AG04450 (cell line): Measurements from ENCODE around the gene CHML. TPM values are rescaled to one million over a fixed set of nuclear protein-coding genes. Genes with fewer than 3 reads are reported as not detected.
"Not testable (repeated sequence)": the region's sequence is repeated elsewhere in the genome, so short reads cannot be mapped to it uniquely, and the experiment has no call there.

Experiments
- CTCF ChIA-PET: fragments of 300-600, 350-600 bp; formaldehyde crosslinking; extraction: SDS; loops from one replicate; lab custom pipeline; 2022; ENCODE audit warnings: antibody characterized with exemption, inconsistent platforms; lab: Charles Lee
- POLR2A ChIA-PET: fragments of 350-600 bp; formaldehyde crosslinking; extraction: SDS; loops from one replicate; lab custom pipeline; 2021; ENCODE audit warnings: antibody characterized with exemption, inconsistent platforms; lab: Yijun Ruan, JAX
- DNase-seq: peaks from one replicate; pipeline ENCODE4 v3.0.0-alpha.2; 2011; ENCODE audit warnings: low read depth, low spot score
- H3K27ac ChIP-seq: one replicate; pipeline ENCODE4 v1.5.1; 2012; ENCODE audit warnings: low read depth, low read length, control low read depth
- H3K27me3 ChIP-seq: one replicate; pipeline ENCODE4 v1.6.0; 2012; ENCODE audit warnings: low read length; ENCODE audit not compliant: control insufficient read depth, insufficient read depth
- H3K4me3 ChIP-seq: 2 replicates; pipeline ENCODE4 v1.5.1; 2011; ENCODE audit warnings: mild to moderate bottlenecking, low read depth, low read length, control low read depth
- H3K9me3 ChIP-seq: 2 replicates; pipeline ENCODE4 v1.5.1; 2012; ENCODE audit warnings: low read length; ENCODE audit not compliant: control insufficient read depth, insufficient read depth
- CTCF ChIP-seq: IDR thresholded peaks from 2 replicates; pipeline ENCODE4 v1.5.1; 2011; ENCODE audit warnings: low read depth, low read length, control low read depth, inconsistent platforms
- polyA plus RNA-seq: library from polyadenylated mRNA; depleted of rRNA; stranded (reverse); fragments of >200 nt; gene quantifications from 2 replicates; pipeline ENCODE4 v1.2.3, GENCODE V29; 2011

CHML gene
- polyA plus RNA-seq, 1 experiment = 17.1 TPM

- DNase-seq = no peak
- ChIA-PET CTCF (interaction anchor here (0.6 kb wide), 1 partner anchor 116 kb away, joined by 3 read pairs; no protein-coding TSS in a partner anchor), POLR2A (interaction anchor here (0.9 kb wide), 1 partner anchor 23 kb away, joined by 4 read pairs; no protein-coding TSS in a partner anchor)
- Histone ChIP-seq H3K4me3 (no peak overlapping the region), H3K27me3 (no peaks in the 10 kb centered on the region), H3K27ac (no peak overlapping the region), H3K9me3 (no peaks in the 10 kb centered on the region)
- no peak for TF ChIP-seq CTCF
Observed at GRCh38 chr1:241674805-241675384, 34.7 kb upstream of the CHML start.

GRCh38 chr1:241672301-241672700, 32.1 kb upstream of the CHML start:
- no peak overlapping the region for H3K27ac ChIP-seq
- H3K4me3 ChIP-seq = no peak overlapping the region
- CTCF ChIA-PET = no interaction called here
- no peak for TF ChIP-seq CTCF
- no peak for DNase-seq
- POLR2A ChIA-PET = no interaction called here
- H3K27me3 ChIP-seq = no peaks in the 10 kb centered on the region
- no peaks in the 10 kb centered on the region for H3K9me3 ChIP-seq

- DNase-seq = no peak
- ChIA-PET POLR2A (no interaction called here), CTCF (interaction anchor here (1.2 kb wide), 1 partner anchor 18 kb away, joined by 3 read pairs; no protein-coding TSS in a partner anchor)
- H3K9me3 ChIP-seq = no peaks in the 10 kb centered on the region
- no peak overlapping the region for H3K4me3 ChIP-seq
- TF ChIP-seq CTCF = no peak
- H3K27me3 ChIP-seq = no peaks in the 10 kb centered on the region
- H3K27ac ChIP-seq = no peak overlapping the region
Observed at GRCh38 chr1:241666419-241666818, 26.2 kb upstream of the CHML start.

- no peak for DNase-seq
- H3K4me3 ChIP-seq = no peak overlapping the region
- no peaks in the 10 kb centered on the region for H3K9me3 ChIP-seq
- H3K27ac ChIP-seq = no peak overlapping the region
- H3K27me3 ChIP-seq = no peaks in the 10 kb centered on the region
- no peak for TF ChIP-seq CTCF
- ChIA-PET POLR2A (no interaction called here), CTCF (no interaction called here)
Observed at GRCh38 chr1:241660424-241660972, 20.3 kb upstream of the CHML start.

- CTCF ChIA-PET, POLR2A ChIA-PET: not testable (repeated sequence)
Observed at GRCh38 chr1:241659016-241659415, 18.8 kb upstream of the CHML start.

More at GRCh38 chr1:241659016-241659415, 18.8 kb upstream of the CHML start:
- not testable (repeated sequence) for DNase-seq, H3K4me3 ChIP-seq, H3K27ac ChIP-seq, H3K27me3 ChIP-seq, H3K9me3 ChIP-seq
